HG03095 (cell line): ENCODE data around the gene GMFB.

Source experiments
- ATAC-seq: cut with Tn5 transposase; IDR thresholded peaks from one replicate; pipeline ENCODE4 v1.9.1; 2021; ENCODE audit warnings: moderate library complexity; ENCODE audit not compliant: unreplicated experiment

The GMFB gene

DNA sequence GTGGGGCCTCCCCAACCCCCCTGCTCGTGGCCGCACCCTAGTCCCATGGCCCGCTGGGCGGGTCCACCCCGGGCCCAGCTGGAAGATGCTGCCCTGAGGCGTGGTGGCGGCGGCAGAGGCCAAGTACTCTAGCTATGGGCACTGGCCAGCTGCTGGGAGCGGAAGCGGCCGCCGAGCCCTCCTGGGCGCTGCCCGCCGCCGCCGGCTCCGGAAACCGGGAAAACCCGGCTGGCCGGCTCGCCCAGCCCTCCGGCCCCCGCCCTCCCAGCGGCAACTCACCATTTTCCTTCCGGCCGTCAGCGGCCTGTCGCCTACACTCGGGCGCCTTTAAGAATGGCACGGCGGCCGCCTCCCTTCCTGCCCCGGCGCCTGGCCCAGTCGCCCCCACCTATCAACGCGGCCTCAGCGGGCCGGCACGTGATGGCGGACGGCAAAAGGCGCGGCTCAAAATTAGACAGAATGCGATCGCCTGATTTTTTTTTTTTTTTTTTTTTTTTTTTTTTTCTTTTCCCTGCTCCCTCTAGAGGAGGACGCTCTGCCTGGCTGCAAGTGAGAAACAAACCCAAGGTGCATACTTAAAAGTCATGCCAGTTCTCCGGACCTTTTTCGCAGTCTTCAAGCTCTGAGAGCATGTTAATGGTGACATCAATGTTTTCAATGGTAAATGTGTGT is at the start of gene GMFB:
Gene GMFB, minus strand, starts transcription at position 335 of the 672 bp plus-strand sequence. Its CDS starts 53 bp downstream, at position 282.
- peak; percentile 91 for ATAC-seq

DNA sequence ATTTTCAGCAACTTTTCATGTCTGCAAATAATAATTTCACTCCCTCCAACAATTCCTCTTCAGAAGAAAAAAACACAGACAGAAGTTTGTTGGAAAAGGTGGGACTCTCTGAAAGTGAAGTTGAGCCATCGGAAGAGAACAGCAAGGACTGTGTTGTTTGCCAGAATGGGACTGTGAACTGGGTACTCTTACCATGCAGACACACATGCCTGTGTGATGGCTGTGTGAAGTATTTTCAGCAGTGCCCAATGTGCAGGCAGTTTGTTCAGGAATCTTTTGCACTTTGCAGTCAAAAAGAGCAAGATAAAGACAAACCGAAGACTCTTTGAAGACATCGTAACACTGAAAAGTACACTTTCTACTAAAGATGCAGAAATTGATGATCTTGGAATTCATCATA is 49.3 kb upstream of the GMFB start:
- no peak for ATAC-seq

DNA sequence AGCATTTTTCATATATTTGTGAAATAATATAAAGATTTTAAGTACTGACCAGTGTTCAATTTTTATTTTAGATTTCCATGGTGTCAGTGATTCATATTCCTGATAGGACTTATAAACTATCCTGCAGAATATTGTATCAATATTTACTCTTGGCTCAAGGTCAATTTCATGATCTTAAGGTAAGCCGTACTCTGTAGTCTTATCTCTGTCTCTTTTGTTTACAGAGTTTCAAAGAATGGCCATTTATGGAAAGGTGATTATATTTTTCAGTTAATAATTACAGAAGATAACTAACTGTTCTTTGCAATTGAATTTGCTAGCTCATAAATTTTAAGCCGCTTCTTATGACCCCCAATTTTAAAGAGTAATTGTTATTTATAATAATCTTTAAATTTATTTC is 48.9 kb upstream of the GMFB start:
- no peak for ATAC-seq

DNA sequence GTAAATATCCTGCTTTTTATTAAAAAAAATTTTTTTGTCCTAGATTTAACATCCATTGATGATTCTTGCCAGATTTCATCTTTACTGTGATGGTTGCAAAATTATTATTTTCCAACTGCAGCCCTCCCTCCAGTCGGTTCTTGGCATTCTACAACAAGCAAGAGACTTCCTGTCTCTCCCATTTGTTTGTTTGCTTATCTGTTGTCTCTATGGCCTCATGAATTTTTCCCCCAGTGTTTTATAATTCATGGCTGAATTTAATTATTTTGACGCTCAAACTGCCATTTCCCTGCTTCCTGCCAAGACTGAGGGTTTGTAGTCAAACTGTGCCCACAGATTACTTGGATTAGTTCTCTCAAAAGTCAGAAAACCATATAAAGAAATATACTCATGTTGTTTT is 46.9 kb upstream of the GMFB start:
- ATAC-seq, result no peak

DNA sequence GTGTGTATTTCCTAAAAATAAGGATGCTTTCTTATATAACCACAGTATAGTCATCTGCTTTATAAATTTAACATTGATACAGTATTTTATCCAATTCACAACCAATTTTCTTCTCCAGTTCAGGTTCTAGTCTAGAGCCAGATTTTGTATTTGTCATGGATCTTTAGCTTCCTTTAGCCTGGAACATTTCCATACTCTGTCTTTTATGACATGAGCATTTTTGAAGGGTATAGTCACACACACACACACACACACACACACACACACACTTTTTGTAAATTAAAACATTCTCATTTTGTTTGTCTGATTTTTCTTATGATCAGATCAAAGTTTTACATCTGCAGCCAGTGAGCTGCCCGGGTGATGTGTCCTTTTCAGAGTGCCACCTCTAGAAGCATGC is 46.3 kb upstream of the GMFB start:
- no peak for ATAC-seq

DNA sequence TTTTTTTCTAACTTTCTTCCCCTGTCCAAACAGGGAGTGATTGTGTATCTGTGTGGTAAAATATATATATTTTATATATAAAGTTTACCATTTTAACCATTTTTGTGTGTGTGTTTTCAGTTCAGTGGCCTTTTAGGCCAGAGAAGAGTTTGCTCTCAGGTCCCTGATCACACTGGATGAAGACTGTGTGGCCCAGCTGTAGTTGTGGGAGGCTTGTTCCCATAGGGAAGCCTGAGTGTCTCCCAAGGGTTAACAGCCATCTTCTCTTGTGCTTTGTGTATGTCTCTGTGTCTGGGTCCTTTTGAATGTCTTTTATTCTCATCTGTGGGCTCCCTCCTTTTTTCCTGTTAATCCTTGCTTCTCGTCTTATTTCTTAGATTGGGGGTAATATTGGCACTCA is 44.3 kb upstream of the GMFB start:
- ATAC-seq, result peak; percentile 19

DNA sequence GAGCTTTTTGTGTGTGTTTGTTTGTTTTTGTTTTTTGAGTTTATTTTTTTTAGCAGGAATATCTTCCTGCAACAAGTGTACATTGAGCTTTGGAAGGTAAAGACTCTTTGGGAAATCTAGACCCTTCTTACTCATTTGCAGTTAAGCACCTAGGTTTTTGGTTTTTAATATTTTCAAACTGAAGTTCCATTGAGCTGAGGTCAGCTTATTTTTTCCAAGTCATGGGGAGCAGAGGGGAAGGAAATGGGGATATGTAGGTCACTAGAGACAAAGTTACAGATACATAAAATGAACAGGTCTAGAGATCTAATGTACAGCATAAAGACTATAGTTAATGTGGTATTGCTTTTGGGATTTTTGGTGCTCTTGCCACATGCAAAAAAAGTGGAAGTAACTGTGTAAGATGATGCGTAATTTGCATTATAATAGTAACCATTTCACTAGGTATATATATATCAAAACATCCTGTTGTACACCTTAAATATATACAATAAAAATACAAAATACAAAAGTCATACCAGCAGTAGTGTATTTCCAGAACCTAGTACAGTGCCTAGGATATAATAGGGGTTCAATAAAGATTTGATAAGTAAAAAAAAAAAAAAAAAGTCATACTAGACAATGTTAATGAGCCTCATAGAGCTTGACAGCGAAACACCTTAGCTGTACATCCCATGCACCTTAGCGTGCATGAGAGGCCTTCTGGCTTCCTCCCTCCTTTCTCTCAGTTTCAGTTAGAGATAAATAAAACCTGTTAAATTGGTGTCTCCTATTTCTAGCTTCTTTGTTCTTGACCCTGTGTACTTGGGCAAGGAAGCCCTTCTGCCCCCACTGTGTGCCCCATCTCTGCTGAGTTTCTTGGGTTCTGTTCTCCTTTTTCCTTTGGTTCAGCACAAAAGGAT is 43.6 kb upstream of the GMFB start:
- ATAC-seq, result peak; percentile 94

DNA sequence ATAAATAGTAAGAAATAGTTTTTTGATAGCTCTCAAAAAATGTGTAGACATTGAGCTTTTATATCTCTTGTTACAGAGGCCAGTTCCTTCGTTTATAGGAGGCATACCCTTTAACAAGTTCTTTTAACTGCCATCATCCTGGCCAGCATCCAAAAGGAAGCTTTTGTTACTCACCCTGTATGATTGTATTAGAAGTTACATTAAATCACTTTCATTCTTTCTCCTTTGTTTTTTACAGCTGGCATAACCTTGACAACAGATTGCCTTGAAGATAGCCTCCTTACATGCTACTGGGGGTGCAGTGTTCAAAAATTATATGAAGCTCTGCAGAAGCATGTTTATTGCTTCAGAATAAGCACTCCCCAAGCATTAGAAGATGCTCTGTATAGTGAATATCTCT is 41.0 kb upstream of the GMFB start:
- ATAC-seq, result no peak

DNA sequence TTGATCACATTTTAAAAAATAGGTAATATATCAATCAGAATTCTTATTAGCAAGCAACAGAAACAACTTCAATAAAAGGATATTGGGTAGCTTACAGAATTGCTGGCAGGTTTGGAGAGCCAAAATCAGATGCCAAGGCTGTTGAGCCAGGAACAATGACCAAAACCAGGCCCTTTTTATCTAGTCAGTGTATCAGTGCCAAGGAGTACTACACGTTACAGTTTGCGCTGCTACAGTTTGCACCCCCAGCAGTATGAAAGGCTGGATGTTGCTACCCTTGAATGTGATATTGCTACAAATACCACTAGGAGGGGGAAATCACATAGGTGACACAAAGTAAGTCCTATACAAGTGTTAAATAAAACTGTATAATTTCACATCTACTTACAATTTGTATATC is 40.2 kb upstream of the GMFB start:
- ATAC-seq, result no peak

DNA sequence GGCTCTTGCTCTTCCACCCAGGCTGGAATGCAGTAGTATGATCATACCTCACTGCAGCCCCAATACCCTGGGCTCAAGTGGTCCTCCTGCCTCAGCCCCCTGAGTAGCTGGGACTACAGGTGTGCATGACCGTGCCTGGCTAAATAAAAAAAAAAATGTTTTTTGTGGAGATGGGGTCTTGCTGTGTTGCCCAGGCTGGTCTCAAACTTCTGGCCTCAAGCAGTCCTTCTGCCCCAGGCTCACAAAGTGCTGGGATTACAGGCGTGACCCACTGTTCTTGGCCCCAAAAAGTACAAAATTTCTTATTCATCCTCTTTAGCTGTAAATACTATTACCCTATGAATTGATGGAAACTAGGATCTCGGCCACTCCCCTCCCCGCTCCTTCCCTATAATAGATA is 35.6 kb upstream of the GMFB start:
- ATAC-seq, result no peak

DNA sequence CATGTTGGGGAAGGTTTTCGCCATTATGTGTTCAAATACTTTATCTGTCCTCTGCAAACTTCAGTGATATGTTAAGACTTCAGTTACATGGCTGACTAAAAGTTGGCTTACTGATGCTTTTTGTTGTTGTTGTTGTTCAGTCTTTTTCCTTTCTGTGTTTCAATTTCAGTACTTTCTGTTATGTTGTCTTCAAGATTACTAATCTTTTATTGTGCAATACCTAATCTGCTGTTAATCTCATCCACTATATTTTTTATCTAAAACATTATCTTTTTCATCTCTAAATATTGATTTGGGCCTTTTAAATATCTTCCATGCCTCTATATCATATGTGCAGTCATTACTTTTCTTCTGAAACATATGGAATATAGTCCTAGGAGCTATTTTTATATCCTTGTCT is 27.9 kb upstream of the GMFB start:
- no peak for ATAC-seq

DNA sequence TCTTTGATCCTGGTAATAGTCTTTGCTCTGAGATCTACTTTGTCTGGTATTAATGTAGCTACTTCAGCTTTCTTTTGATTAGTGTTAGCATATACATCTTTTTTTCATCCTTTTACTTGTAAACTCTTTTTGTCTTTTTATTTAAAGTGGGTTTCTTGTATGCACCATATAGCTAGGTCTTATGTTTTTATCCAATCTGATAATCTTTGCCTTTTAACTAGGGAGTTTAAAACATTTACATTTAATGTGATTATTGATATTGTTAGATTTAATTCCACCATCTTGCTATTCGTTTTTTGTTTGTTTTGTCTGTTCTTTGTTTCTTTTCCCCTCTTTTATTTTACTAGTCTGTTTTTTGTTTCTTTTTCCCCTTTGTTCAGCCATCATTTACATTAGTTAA is 26.9 kb upstream of the GMFB start:
- ATAC-seq, result no peak

DNA sequence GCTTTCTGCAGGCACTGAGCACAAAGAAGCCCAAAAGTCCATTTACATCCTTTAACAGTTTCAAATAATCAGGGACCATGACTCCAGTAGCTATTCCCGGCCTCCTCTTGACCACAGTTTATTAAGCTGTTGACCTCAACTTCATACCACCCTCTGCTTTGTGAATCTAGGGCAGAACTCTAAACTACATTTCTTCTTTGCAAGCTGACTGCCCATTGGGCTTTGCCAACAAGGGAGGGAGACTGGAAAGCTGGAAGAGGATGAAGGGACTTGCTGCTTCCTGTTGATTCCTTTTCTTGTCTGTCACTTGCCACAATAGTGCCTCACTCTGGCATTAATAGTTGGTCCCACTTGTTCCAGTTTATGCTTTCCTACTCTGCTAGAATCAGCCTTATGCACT is 23.6 kb upstream of the GMFB start:
- ATAC-seq, result no peak

DNA sequence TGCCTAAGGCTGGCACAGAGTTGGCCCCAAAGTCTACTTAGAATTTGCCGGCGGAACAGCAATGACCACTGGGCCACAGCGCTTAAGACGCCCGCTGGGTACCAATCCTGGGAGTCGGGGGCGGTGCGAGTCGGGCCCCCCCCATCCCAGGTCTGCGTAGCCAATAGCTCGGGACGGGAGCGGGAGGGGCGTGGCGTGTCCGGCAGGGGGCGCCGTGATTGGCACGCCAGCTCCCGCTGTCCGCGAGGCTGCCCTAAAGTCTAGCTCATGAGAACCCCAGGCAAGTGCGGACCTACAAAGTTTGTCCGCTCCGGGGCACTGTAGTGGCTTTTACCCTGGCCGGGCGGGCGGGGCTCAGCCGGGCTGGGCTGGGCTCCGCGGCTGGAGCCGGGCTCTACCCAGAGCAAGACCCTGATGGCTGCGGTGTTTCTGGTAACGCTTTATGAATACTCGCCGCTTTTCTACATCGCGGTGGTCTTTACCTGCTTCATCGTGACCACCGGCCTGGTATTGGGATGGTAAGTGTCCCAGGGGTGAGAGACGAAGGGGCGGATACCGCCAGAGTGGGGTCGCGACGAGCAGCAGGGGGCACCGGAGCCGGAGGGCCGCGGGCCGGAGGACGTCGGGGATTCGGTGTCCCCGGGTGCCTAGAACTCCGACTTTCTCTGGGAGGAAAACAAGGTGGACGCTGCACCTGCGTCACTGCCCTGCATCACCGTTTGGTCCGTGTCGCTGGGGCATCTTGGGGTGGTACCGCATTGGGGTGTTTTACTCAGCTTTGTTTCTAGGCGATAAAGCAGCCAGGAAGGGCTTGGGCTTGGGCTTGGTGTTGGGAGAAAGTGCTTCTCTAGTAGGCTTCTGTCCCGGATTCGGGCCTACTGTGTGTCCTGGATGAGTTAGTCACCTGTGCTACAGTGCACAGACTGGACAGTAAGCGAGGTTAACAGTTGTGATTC is 21.0 kb upstream of the GMFB start, which contains the start of gene CGRRF1:
Gene CGRRF1, plus strand, starts transcription at position 361 of the 956 bp plus-strand sequence. Its CDS starts 54 bp downstream, at position 415.
- peak; percentile 93 for ATAC-seq

DNA sequence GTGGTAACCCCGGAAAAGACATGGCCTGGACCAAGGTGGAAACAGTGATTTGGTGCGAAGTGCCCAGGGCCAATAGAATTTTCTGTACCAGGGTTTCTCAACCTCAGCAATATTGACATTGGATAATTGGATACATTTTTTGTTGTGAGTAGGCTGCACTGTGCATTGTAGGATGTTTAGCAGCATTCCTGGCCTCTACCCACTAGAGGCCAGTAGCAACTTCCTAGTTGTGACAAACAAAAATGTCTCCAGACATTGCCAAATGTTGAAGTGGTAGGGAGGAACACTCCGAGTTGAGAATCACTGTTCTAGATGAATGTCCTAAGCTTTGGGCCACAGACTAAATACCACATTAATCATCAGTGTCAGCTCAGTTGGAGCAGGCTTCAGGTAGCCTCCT is 14.7 kb upstream of the GMFB start:
- ATAC-seq, result no peak

DNA sequence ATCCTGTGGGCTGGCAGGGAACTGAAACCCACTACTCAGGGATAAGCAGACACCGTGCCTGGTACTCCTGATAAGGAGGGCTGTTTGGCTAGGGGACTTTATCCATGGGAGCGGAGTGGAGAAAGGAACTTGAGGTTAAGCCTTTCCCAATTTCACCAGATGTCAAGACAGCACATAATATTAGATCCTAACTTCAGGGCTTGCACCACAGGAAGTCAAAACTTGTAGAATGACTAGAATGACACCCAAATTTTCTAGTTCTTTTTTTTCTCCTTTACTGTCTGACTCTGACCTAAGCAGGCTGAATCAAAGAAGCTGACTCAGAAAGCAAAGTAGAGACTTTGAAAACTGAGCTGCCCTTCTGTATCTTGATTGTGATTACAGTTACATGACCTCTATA is 13.8 kb upstream of the GMFB start:
- ATAC-seq, result no peak

DNA sequence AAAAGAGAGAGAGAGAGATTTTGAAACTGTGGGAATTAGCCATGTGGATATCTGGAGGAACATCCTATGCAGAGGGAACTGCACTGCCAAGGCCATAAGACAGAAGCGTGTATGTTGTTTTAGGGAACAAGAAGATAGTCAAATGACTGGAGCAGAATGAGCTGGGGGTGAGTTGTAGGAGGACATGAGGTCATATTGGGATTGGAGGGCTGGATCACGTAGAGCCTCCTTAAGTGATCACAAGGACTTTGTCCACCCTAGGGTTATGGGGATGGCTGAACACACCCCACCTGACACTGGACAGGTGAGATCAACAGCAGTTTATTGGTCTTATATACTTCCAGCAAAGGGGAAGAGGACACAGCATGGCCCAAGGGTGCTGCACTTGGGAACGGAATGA is 12.7 kb upstream of the GMFB start:
- ATAC-seq, result no peak

DNA sequence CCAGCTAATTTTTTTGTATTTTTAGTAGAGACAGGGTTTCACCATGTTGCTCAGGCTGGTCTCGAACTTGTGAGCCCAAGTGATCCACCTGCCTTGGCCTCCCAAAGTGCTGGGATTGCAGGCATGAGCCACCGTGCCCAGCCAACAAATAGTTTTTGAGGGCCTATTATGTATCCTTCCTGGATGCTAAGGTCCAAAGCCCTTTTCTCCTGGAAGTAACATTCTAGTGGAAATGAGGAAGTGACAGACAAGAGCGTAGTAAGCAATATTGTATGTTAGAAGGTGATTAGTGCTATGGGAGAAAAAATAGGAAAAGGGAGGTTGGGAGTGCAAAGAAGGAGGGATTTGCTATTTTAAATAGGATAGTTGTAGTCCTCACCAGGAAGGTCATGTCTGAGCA is 12.0 kb upstream of the GMFB start:
- ATAC-seq, result no peak

DNA sequence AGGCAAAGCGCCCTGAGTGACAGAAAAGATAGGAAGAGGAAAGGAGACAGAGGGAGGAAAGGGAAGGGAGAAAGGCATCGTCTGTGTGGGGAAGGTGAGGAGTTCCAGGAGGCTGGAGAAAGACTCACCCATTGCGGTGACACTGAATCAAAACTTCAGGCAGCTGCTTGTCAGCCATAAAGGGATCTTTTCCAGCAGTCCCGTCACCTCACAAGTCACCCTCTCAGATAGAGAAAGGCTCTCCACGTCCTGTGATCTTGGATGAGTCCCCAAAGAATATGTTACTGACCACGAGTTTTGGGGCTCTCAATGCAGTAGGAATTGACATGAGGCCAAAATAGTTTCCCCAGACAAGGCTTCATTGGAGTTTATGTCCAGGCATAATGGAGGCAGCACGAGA is 9.8 kb upstream of the GMFB start:
- no peak for ATAC-seq

DNA sequence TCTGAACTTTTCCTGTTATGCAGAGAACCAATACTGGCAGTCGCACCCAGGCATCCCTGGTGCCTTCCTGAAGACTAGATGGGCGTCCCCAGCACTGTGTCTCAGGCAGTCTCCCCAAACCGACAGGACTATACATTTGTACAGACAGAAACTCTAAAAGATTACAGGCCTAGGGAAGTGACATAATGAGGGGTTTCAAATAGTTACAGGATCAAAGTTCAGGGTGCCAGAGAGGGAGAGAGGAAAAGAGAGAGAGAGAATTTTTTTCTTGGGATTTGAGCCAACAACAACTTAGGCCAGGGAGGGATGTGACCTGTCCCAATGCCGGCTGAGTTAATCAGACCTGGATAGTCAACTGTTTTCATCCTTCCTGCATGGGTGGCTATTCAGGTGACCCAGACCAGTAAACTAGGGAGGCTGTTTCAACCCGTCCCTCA is 9.3 kb upstream of the GMFB start:
- ATAC-seq, result no peak

DNA sequence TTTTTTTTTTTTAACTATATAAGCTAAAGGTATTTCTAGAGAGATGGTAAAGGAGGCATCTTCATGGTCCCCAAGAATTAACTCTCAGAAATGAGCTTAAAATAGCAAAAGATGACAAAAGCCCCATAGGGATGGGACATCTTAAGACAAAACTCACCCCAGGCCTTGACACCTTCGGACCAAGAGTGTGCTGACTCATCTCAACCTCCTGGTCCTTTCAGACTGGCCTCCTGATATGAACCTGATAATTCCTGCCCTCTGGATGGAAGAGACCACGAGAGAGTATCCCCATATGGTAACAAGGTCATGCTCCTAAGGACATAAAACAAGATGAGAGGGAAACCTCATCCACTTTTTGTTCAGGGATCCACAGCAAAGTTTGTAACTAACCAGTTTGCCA is 8.4 kb upstream of the GMFB start:
- ATAC-seq, result no peak
